Measurements from ENCODE around the gene UMAD1.

DNA sequence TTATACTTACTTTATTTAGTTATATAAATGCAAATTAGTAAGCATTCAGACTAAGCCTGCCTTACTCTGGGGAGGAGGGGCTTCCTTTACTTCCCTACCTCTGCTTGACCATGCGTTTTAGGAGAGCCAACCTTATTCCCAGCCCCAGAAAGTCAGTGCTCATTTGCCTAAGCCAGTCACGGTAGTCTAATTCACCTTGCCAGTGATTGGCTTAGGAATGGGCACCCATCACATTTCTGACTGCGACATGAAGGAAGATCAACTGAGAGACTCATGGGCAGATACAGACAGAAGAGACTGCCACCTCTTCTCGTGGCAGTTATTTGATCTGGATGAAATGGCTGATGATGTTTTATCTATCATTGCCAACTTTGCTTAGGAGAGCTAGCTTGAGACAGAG lies 48.4 kb downstream of the UMAD1 start:
- no peak for TF ChIP-seq CTCF (conservative IDR thresholded peaks at IDR 0.05; ENCODE audit: low read length)
- no peak for TF ChIP-seq EZH2phosphoT487 (IDR thresholded peaks at IDR 0.05; ENCODE audit: borderline replicate concordance)
